HEK293 (cell line): ENCODE results near the gene GTPBP1.

ENCODE experiments used
- CTCF ChIA-PET: fragments of 350-600 bp; formaldehyde crosslinking; extraction: SDS; loops from one replicate; lab custom pipeline; 2021; ENCODE audit warnings: antibody characterized with exemption; lab: Yijun Ruan, JAX
- POLR2A ChIA-PET: fragments of 300-600 bp; formaldehyde crosslinking; extraction: SDS; loops from one replicate; lab custom pipeline; 2020; ENCODE audit warnings: antibody characterized with exemption, inconsistent platforms; lab: Yijun Ruan, JAX
- H3K27ac ChIP-seq: fragments of 200-500 bp; sonication (Bioruptor generic); 2 replicates; pipeline ENCODE4 v1.5.1; 2014; ENCODE audit warnings: low read depth, low read length, control low read depth, inconsistent platforms; ENCODE audit errors: extremely low read depth
- H3K36me3 ChIP-seq, 2 experiments: fragments of 200-500 bp in 1 of 2; sonication (Bioruptor generic) in 1 of 2; 1 replicate in 1 of 2; 2 replicates in 1 of 2; pipeline ENCODE4 v1.5.1; 2014 to 2017; ENCODE audit warnings: inconsistent platforms in 2 of 2, low read length in 2 of 2; ENCODE audit not compliant: control insufficient read depth in 2 of 2, insufficient read depth in 1 of 2
- H3K4me1 ChIP-seq: fragments of 200-500 bp; sonication (Bioruptor generic); 2 replicates; pipeline ENCODE4 v1.5.1; 2014; ENCODE audit warnings: mild to moderate bottlenecking, low read length, inconsistent platforms; ENCODE audit not compliant: control insufficient read depth, insufficient read depth
- H3K4me3 ChIP-seq: 2 replicates; pipeline ENCODE4 v1.5.1; 2011; ENCODE audit warnings: low read depth, mild to moderate bottlenecking, control low read depth, low read length, moderate library complexity
- H3K9me3 ChIP-seq: fragments of 200-500 bp; sonication (Bioruptor generic); 2 replicates; pipeline ENCODE4 v1.5.1; 2014; ENCODE audit warnings: low read depth, low read length, inconsistent platforms; ENCODE audit not compliant: control insufficient read depth, insufficient read depth
- GLIS2 ChIP-seq: fragments of 450-650 bp; formaldehyde crosslinking; IDR thresholded peaks from 2 replicates; pipeline ENCODE4 v1.5.1; 2016; ENCODE audit warnings: missing biosample characterization, missing genetic modification characterization
- MYNN ChIP-seq: fragments of 450-650 bp; formaldehyde crosslinking; IDR thresholded peaks from 2 replicates; pipeline ENCODE4 v1.5.1; 2016; ENCODE audit warnings: missing biosample characterization, missing genetic modification characterization, borderline replicate concordance
- ZNF140 ChIP-seq: fragments of 450-650 bp; formaldehyde crosslinking; IDR thresholded peaks from 2 replicates; pipeline ENCODE4 v1.5.1; 2016; ENCODE audit warnings: missing biosample characterization, missing genetic modification characterization
- ZNF202 ChIP-seq: fragments of 450-650 bp; formaldehyde crosslinking; IDR thresholded peaks from 2 replicates; pipeline ENCODE4 v1.5.1; 2016; ENCODE audit warnings: missing biosample characterization, missing genetic modification characterization, borderline replicate concordance
- ZNF211 ChIP-seq: fragments of 450-650 bp; formaldehyde crosslinking; IDR thresholded peaks from 2 replicates; pipeline ENCODE4 v1.5.1; 2016; ENCODE audit warnings: low read depth, missing biosample characterization, missing genetic modification characterization
- ZNF221 ChIP-seq: fragments of 450-650 bp; formaldehyde crosslinking; IDR thresholded peaks from 2 replicates; pipeline ENCODE4 v1.5.1; 2017; ENCODE audit warnings: missing biosample characterization, missing genetic modification characterization, borderline replicate concordance
- ZNF223 ChIP-seq: fragments of 450-650 bp; formaldehyde crosslinking; IDR thresholded peaks from 2 replicates; pipeline ENCODE4 v1.5.1; 2016; ENCODE audit warnings: missing biosample characterization, missing genetic modification characterization
- ZNF239 ChIP-seq: fragments of 450-650 bp; formaldehyde crosslinking; IDR thresholded peaks from 2 replicates; pipeline ENCODE4 v1.5.1; 2016; ENCODE audit warnings: missing biosample characterization, missing genetic modification characterization
- ZNF280C ChIP-seq: fragments of 450-650 bp; formaldehyde crosslinking; IDR thresholded peaks from 2 replicates; pipeline ENCODE4 v1.5.1; 2016; ENCODE audit warnings: missing biosample characterization, missing genetic modification characterization
- ZNF362 ChIP-seq: fragments of 450-650 bp; formaldehyde crosslinking; IDR thresholded peaks from 2 replicates; pipeline ENCODE4 v1.5.1; 2016; ENCODE audit warnings: missing biosample characterization, missing genetic modification characterization
- ZNF416 ChIP-seq: fragments of 450-650 bp; formaldehyde crosslinking; IDR thresholded peaks from 2 replicates; pipeline ENCODE4 v1.5.1; 2016; ENCODE audit warnings: missing biosample characterization, missing genetic modification characterization
- ZNF423 ChIP-seq: fragments of 450-650 bp; formaldehyde crosslinking; IDR thresholded peaks from 2 replicates; pipeline ENCODE4 v1.5.1; 2016; ENCODE audit warnings: missing biosample characterization, missing genetic modification characterization
- ZNF426 ChIP-seq: fragments of 450-650 bp; formaldehyde crosslinking; IDR thresholded peaks from 2 replicates; pipeline ENCODE4 v1.5.1; 2017; ENCODE audit warnings: missing biosample characterization, missing genetic modification characterization, mild to moderate bottlenecking, inconsistent platforms, moderate library complexity
- ZNF513 ChIP-seq: fragments of 450-650 bp; IDR thresholded peaks from 2 replicates; pipeline ENCODE4 v1.5.1; 2018; ENCODE audit warnings: missing biosample characterization, missing genetic modification characterization
- ZNF521 ChIP-seq: fragments of 450-650 bp; formaldehyde crosslinking; IDR thresholded peaks from 2 replicates; pipeline ENCODE4 v1.5.1; 2017; ENCODE audit warnings: missing biosample characterization, mild to moderate bottlenecking, missing genetic modification characterization
- ZNF692 ChIP-seq: fragments of 450-650 bp; formaldehyde crosslinking; IDR thresholded peaks from 2 replicates; pipeline ENCODE4 v1.5.1; 2016; ENCODE audit warnings: missing biosample characterization, missing genetic modification characterization
- ZNF776 ChIP-seq: fragments of 450-650 bp; formaldehyde crosslinking; IDR thresholded peaks from 2 replicates; pipeline ENCODE4 v1.5.0; 2017; ENCODE audit warnings: missing biosample characterization, missing genetic modification characterization, borderline replicate concordance
- ZSCAN4 ChIP-seq: fragments of 450-650 bp; formaldehyde crosslinking; IDR thresholded peaks from 2 replicates; pipeline ENCODE4 v1.5.1; 2017; ENCODE audit warnings: missing biosample characterization, missing genetic modification characterization

Gene GTPBP1

DNA sequence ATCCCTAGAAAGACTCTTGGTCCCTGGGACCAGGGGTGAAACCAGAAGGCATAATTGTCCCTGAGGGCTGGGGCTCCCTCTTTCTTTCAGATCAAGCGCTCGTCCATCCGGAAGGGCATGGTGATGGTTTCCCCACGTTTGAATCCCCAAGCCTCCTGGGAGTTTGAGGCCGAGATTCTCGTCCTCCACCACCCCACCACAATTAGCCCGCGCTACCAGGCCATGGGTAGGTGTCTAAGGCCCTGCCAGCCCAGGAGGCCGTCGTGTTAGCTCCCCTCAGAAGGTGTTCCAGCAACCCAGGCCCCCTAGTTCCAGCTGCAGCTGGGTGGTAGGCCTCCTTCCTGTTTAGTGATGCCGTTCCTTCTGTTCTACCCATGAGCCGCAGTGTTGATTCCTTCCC is 21.4 kb downstream of the GTPBP1 start (continued):
- TF ChIP-seq ZNF280C (tag by site-specific recombination), result no peak
- TF ChIP-seq ZNF140, result no peak
- TF ChIP-seq ZNF221, result no peak
- TF ChIP-seq ZNF513, result no peak

DNA sequence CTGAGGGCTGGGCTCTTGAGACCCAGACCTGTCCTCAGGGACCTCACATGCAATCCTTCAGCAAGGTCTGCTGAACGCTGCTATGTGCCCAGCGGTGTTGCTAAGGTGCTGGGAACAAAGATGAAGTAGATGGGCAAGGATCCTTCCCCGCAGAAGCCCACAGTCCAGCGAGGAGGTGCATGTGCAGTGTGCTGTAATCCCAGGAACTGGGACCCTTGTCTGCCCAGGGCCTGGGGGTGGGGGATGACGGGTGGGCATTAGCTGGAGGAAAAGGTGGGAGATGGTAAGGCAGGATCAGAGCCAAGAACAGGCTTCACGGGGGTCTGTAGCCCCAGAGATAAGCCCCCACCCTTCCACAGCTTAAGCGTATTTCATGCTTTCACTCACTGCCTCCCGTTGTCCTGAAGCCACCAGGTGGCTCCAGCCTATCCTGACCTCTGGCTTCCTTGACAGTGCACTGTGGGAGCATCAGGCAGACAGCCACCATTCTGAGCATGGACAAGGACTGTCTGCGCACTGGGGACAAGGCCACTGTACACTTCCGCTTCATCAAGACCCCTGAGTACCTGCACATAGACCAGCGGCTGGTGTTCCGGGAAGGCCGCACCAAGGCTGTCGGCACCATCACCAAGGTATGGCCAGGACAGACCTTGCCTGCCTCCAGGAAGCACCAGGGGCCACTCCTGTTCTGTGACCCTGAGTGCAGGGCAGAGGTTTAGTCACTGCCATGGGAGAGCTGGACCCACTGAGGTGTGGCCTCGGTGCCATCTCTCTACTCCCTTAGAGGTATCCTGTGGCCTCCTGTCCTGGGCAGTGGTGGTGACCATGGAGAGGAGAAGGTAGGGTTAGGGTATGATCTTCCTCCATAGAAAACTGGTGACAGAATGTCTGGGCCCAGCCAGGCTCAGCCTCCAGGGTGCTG is 22.0 kb downstream of the GTPBP1 start:
- H3K9me3 ChIP-seq, result no peaks in the 10 kb centered on the region
- ChIA-PET POLR2A (no interaction called here), CTCF (interaction anchor here (1.3 kb wide), 1 partner anchor 12 kb away, joined by 5 read pairs; no protein-coding TSS in a partner anchor)
- H3K36me3 ChIP-seq, result peaks cover 32 to 98% of the 10 kb centered on the region in 2 experiments
- no peak for TF ChIP-seq ZNF416 (tag by site-specific recombination)
- no peak for TF ChIP-seq ZNF521
- no peak for TF ChIP-seq ZSCAN4 (tag by site-specific recombination)
- TF ChIP-seq ZNF692 (tag by site-specific recombination), result no peak
- TF ChIP-seq ZNF140, result no peak
- TF ChIP-seq MYNN, result no peak
- TF ChIP-seq ZNF211 (tag by site-specific recombination), result no peak
- no peak for TF ChIP-seq ZNF423 (tag by site-specific recombination)
- TF ChIP-seq ZNF223, result no peak
- no peak for TF ChIP-seq ZNF776 (tag by site-specific recombination)
- TF ChIP-seq GLIS2, result no peak
- TF ChIP-seq ZNF202 (tag by site-specific recombination), result no peak
- TF ChIP-seq ZNF239, result no peak
- no peak for TF ChIP-seq ZNF362 (tag by site-specific recombination)
- TF ChIP-seq ZNF426 (tag by site-specific recombination), result no peak
- H3K4me3 ChIP-seq, result no peak overlapping the region
- H3K4me1 ChIP-seq, result no peaks in the 10 kb centered on the region
- H3K27ac ChIP-seq, result no peak overlapping the region
